GM12891 (cell line): ENCODE results near the gene DMAC2L.

Experiments used
- PAX5 ChIP-seq: IDR thresholded peaks from 2 replicates; pipeline ENCODE4 v1.6.1; 2011; ENCODE audit warnings: low read length, moderate library complexity, mild to moderate bottlenecking; ENCODE audit not compliant: insufficient read depth, severe bottlenecking
- POLR2A ChIP-seq: IDR thresholded peaks from 2 replicates; pipeline ENCODE4 v1.6.1; 2011; ENCODE audit warnings: low read depth, low read length, control low read depth
- POLR2AphosphoS5 ChIP-seq: IDR thresholded peaks from 2 replicates; pipeline ENCODE4 v1.6.1; 2011; ENCODE audit warnings: low read depth, low read length, control low read depth
- POU2F2 ChIP-seq: IDR thresholded peaks from 2 replicates; pipeline ENCODE4 v1.6.1; 2011; ENCODE audit warnings: low read depth, mild to moderate bottlenecking, control low read depth, low read length, moderate library complexity
- SPI1 ChIP-seq: IDR thresholded peaks from 2 replicates; pipeline ENCODE4 v1.6.1; 2011; ENCODE audit warnings: low read depth, low read length, control low read depth
- TAF1 ChIP-seq: IDR thresholded peaks from 2 replicates; pipeline ENCODE4 v1.6.1; 2011; ENCODE audit warnings: low read depth, low read length, control low read depth

DNA sequence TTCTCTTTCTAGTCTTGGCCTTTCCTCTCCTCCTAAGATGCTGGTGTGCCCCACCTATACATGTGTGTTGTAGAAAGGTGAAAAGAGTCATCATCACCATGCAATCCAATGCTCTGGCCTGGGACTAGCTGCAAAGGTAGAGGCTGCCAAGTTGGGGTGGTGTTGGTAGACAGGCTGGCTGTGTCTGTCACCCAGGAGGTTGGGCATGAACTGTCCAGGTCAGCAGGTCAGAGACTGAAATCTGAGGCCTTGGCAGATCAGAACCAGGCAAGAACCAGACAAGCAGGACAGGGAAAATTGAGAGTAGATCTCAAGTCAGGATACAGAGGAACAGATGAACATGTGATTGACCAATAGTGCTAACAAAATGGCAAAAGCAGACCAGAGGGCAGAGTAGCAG is 26.3 kb upstream of the DMAC2L start:
- TF ChIP-seq POLR2AphosphoS5, result no peak
- no peak for TF ChIP-seq POLR2A
- TF ChIP-seq TAF1, result no peak
- TF ChIP-seq SPI1, result no peak
- TF ChIP-seq PAX5, result no peak
- TF ChIP-seq POU2F2, result no peak
